SK-N-SH (cell line): ENCODE measurements around the gene RP9. TPM values are rescaled to one million over a fixed set of nuclear protein-coding genes. Genes with fewer than 3 reads are reported as not detected.
A peak's percentile ranks its signal among the peaks of the same experiment; 100 is the strongest.

ENCODE experiments used
- CTCF ChIA-PET: fragments of 300-600, 350-600 bp; formaldehyde crosslinking; extraction: SDS; loops from one replicate; lab custom pipeline; 2021; lab: Yijun Ruan, JAX
- POLR2A ChIA-PET: fragments of 350-600 bp; sonication (Branson Sonifier 250); formaldehyde crosslinking; extraction: SDS; loops from one replicate; lab custom pipeline; 2020; ENCODE audit warnings: antibody characterized with exemption, inconsistent platforms; lab: Yijun Ruan, JAX
- DNase-seq: peaks from one replicate; pipeline ENCODE4 v3.0.0; 2012
- H2AFZ ChIP-seq: fragments of 200-600 bp; sonication (generic); 2 replicates; pipeline ENCODE4 v1.8.1; 2016; ENCODE audit warnings: antibody characterized with exemption, mild to moderate bottlenecking, low read depth
- H3F3A ChIP-seq: fragments of 200-600 bp; sonication (generic); replicated peaks from 2 replicates; pipeline ENCODE3; 2016; ENCODE audit warnings: antibody characterized with exemption, mild to moderate bottlenecking; ENCODE audit not compliant: insufficient read depth
- H3K27ac ChIP-seq, 2 experiments: fragments of 200-500 bp in 1 of 2; fragments of 200-600 bp in 1 of 2; sonication (Bioruptor generic) in 1 of 2; sonication (generic), shearing (Covaris generic) in 1 of 2; 2 replicates each; pipeline versions ENCODE4 v1.5.1 to v1.6.1; 2014 to 2016; ENCODE audit warnings: low read depth in 2 of 2, inconsistent platforms in 1 of 2, low read length in 1 of 2, mild to moderate bottlenecking in 1 of 2, mixed read lengths in 1 of 2
- H3K27me3 ChIP-seq: fragments of 200-600 bp; sonication (generic), shearing (Covaris generic); 2 replicates; pipeline ENCODE4 v1.6.1; 2016; ENCODE audit warnings: mixed run types; ENCODE audit not compliant: insufficient read depth
- H3K36me3 ChIP-seq, 2 experiments: fragments of 200-500 bp in 1 of 2; fragments of 200-600 bp in 1 of 2; sonication (Bioruptor generic) in 1 of 2; sonication (generic) in 1 of 2; replicated peaks in 1 of 2; 2 replicates each; pipeline versions ENCODE3 to v1.5.1; 2014 to 2016; ENCODE audit warnings: low read length in 1 of 2, mild to moderate bottlenecking in 1 of 2; ENCODE audit not compliant: insufficient read depth in 2 of 2, control insufficient read depth in 1 of 2
- H3K4me1 ChIP-seq, 2 experiments: fragments of 200-500 bp in 1 of 2; fragments of 200-600 bp in 1 of 2; sonication (Bioruptor generic) in 1 of 2; sonication (generic), shearing (Covaris generic) in 1 of 2; 2 replicates each; pipeline versions ENCODE4 v1.5.1 to v1.6.1; 2014 to 2016; ENCODE audit warnings: low read depth in 1 of 2, low read length in 1 of 2, mixed run types in 1 of 2; ENCODE audit not compliant: insufficient read depth in 2 of 2, control insufficient read depth in 1 of 2
- H3K4me2 ChIP-seq: fragments of 200-600 bp; sonication (generic), shearing (Covaris generic); 2 replicates; pipeline ENCODE4 v1.6.1; 2017; ENCODE audit warnings: mixed run types
- H3K4me3 ChIP-seq, 2 experiments: fragments of 200-500 bp in 1 of 2; fragments of 200-600 bp in 1 of 2; sonication (Bioruptor generic) in 1 of 2; sonication (generic), shearing (Covaris generic) in 1 of 2; 2 replicates each; pipeline versions ENCODE4 v1.5.1 to v1.8.1; 2014 to 2016; ENCODE audit warnings: low read depth in 2 of 2, inconsistent platforms in 1 of 2, low read length in 1 of 2, mild to moderate bottlenecking in 1 of 2, mixed read lengths in 1 of 2, moderate library complexity in 1 of 2
- H3K79me2 ChIP-seq: fragments of 200-600 bp; sonication (generic); 2 replicates; pipeline ENCODE4 v1.8.1; 2017; ENCODE audit warnings: mild to moderate bottlenecking; ENCODE audit not compliant: insufficient read depth
- H3K9ac ChIP-seq: fragments of 200-600 bp; sonication (generic); 2 replicates; pipeline ENCODE4 v1.6.1; 2017; ENCODE audit warnings: mixed run types
- H3K9me2 ChIP-seq: fragments of 200-600 bp; sonication (generic); 2 replicates; pipeline ENCODE4 v1.6.1; 2017; ENCODE audit warnings: mixed run types
- H3K9me3 ChIP-seq: fragments of 200-600 bp; sonication (generic); 2 replicates; pipeline ENCODE4 v1.6.1; 2017; ENCODE audit warnings: mixed run types, mild to moderate bottlenecking, moderate library complexity
- H4K20me1 ChIP-seq: fragments of 200-600 bp; sonication (generic); 2 replicates; pipeline ENCODE4 v1.6.1; 2017; ENCODE audit warnings: mild to moderate bottlenecking, mixed run types; ENCODE audit not compliant: insufficient read depth
- CHD2 ChIP-seq: fragments of 150-350 bp; IDR thresholded peaks from 2 replicates; pipeline ENCODE4 v1.6.1; 2018; ENCODE audit warnings: low read length; ENCODE audit not compliant: partially characterized antibody
- CTCF ChIP-seq: fragments of 200-600 bp; sonication (generic); IDR thresholded peaks from 2 replicates; pipeline ENCODE4 v1.6.1; 2017; ENCODE audit warnings: antibody characterized with exemption, mild to moderate bottlenecking, moderate library complexity
- ELF1 ChIP-seq: IDR thresholded peaks from 2 replicates; pipeline ENCODE4 v1.4.0; 2012
- EP300 ChIP-seq, 2 experiments: IDR thresholded peaks; 2 replicates each; pipeline versions ENCODE4 v1.4.0 to v1.6.1; 2012; ENCODE audit warnings: borderline replicate concordance in 1 of 2, low read depth in 1 of 2, low read length in 1 of 2
- EZH2phosphoT487 ChIP-seq: fragments of 200-600 bp; sonication (generic); IDR thresholded peaks from 2 replicates; pipeline ENCODE4 v1.6.1; 2017; ENCODE audit warnings: low read depth, mixed run types, mild to moderate bottlenecking, antibody characterized with exemption, moderate library complexity, borderline replicate concordance
- FOSL2 ChIP-seq: IDR thresholded peaks from 2 replicates; pipeline ENCODE4 v1.4.0; 2012; ENCODE audit warnings: low read depth, mild to moderate bottlenecking, moderate library complexity, borderline replicate concordance
- FOXJ3 ChIP-seq: sonication (generic); formaldehyde crosslinking; IDR thresholded peaks from 2 replicates; pipeline ENCODE4 v1.5.1; 2020; ENCODE audit warnings: mild to moderate bottlenecking, missing genetic modification reagents
- GABPA ChIP-seq: IDR thresholded peaks from 2 replicates; pipeline ENCODE4 v1.4.0; 2012; ENCODE audit warnings: low read depth, mild to moderate bottlenecking
- GATA2 ChIP-seq: sonication (generic); formaldehyde crosslinking; IDR thresholded peaks from 2 replicates; pipeline ENCODE4 v1.5.0; 2020; ENCODE audit warnings: mild to moderate bottlenecking, missing genetic modification reagents
- IRF3 ChIP-seq: fragments of 150-350 bp; IDR thresholded peaks from 2 replicates; pipeline ENCODE4 v1.6.1; 2016; ENCODE audit warnings: mild to moderate bottlenecking, low read depth, low read length
- JUND ChIP-seq: IDR thresholded peaks from 2 replicates; pipeline ENCODE4 v1.4.0; 2012
- MAX ChIP-seq: IDR thresholded peaks from 2 replicates; pipeline ENCODE4 v1.4.0; 2012; ENCODE audit warnings: low read depth
- MEF2A ChIP-seq: IDR thresholded peaks from 2 replicates; pipeline ENCODE4 v1.4.0; 2012; ENCODE audit warnings: low read depth, borderline replicate concordance
- MXI1 ChIP-seq: IDR thresholded peaks from 2 replicates; pipeline ENCODE4 v1.6.1; 2012; ENCODE audit warnings: mild to moderate bottlenecking, low read depth, low read length, improper control_type of control experiment
- NFIC ChIP-seq: IDR thresholded peaks from 2 replicates; pipeline ENCODE4 v1.4.0; 2012; ENCODE audit warnings: borderline replicate concordance
- NRF1 ChIP-seq: IDR thresholded peaks from 2 replicates; pipeline ENCODE4 v1.6.1; 2012; ENCODE audit warnings: low read depth, mild to moderate bottlenecking, low read length
- PBX3 ChIP-seq: IDR thresholded peaks from 2 replicates; pipeline ENCODE4; 2012
- POLR2AphosphoS5 ChIP-seq: IDR thresholded peaks from 2 replicates; pipeline ENCODE4 v1.6.1; 2012; ENCODE audit warnings: low read depth, low read length
- RAD21 ChIP-seq: IDR thresholded peaks from 2 replicates; pipeline ENCODE4 v1.6.1; 2012; ENCODE audit warnings: mild to moderate bottlenecking, low read length
- RFX5 ChIP-seq: IDR thresholded peaks from 2 replicates; pipeline ENCODE4 v1.6.1; 2012; ENCODE audit warnings: mild to moderate bottlenecking, improper control_type of control experiment, low read length
- SIN3A ChIP-seq: IDR thresholded peaks from 2 replicates; pipeline ENCODE4 v1.6.1; 2012; ENCODE audit warnings: low read depth, mild to moderate bottlenecking, low read length, moderate library complexity, borderline replicate concordance
- SMC3 ChIP-seq: IDR thresholded peaks from 2 replicates; pipeline ENCODE4 v1.6.1; 2012; ENCODE audit warnings: low read depth, low read length, improper control_type of control experiment
- TAF1 ChIP-seq: IDR thresholded peaks from 2 replicates; pipeline ENCODE4 v1.6.1; 2012; ENCODE audit warnings: low read depth, mild to moderate bottlenecking, low read length, moderate library complexity, borderline replicate concordance
- TCF12 ChIP-seq: IDR thresholded peaks from 2 replicates; pipeline ENCODE4 v1.4.0; 2012
- USF1 ChIP-seq: IDR thresholded peaks from 2 replicates; pipeline ENCODE4 v1.4.0; 2012; ENCODE audit warnings: low read depth, borderline replicate concordance
- USF2 ChIP-seq: fragments of 150-350 bp; IDR thresholded peaks from 2 replicates; pipeline ENCODE4 v1.6.1; 2017; ENCODE audit warnings: antibody characterized with exemption, low read length, low read depth, borderline replicate concordance
- YY1 ChIP-seq: IDR thresholded peaks from 2 replicates; pipeline ENCODE4 v1.4.0; 2012; ENCODE audit warnings: low read depth, mild to moderate bottlenecking
- ZBTB33 ChIP-seq: IDR thresholded peaks from 2 replicates; pipeline ENCODE4 v1.4.0; 2012; ENCODE audit warnings: low read depth, borderline replicate concordance
- WGBS: methylation state at CpG from one replicate; pipeline ENCODE4 v1.1.6; 2017; ENCODE audit warnings: low lambda C conversion rate; 5-methylcytosine and 5-hydroxymethylcytosine counted together
- polyA plus RNA-seq, 3 experiments: library from polyadenylated mRNA; depleted of rRNA; stranded (reverse); fragments of >200 nt; gene quantifications; 2 replicates each; pipeline ENCODE4 v1.2.3, GENCODE V29; 2012

RP9 gene
- polyA plus RNA-seq, 1 of the 3 experiments (the other 2 are of a cell fraction) = 31.6 TPM

GRCh38 chr7:33072471-33072870 is 36.7 kb downstream of the RP9 start:
- H3K4me3 ChIP-seq = no peak overlapping the region
- DNase-seq = no peak
- no peaks in the 10 kb centered on the region for H3K9me2 ChIP-seq
- 15% methylated on average over 2 of the region's 2 CpGs for WGBS
- H3K36me3 ChIP-seq = no peaks in the 10 kb centered on the region
- no peak overlapping the region for H3K9ac ChIP-seq
- ChIA-PET POLR2A (interaction anchor here (2.1 kb wide), 1 partner anchor 9 kb away, joined by 14 read pairs; the partner anchor contains the start of gene NT5C3A), CTCF (interaction anchor here (1.6 to 1.8 kb wide), 2 partner anchors 35 to 272 kb away, joined by 5 to 7 read pairs; no protein-coding TSS in a partner anchor)
- no peaks in the 10 kb centered on the region for H4K20me1 ChIP-seq
- H3K79me2 ChIP-seq = no peaks in the 10 kb centered on the region
- peaks cover 7% of the 10 kb centered on the region; the same call in 1 of the 2 replicates for H3K9me3 ChIP-seq
- no peaks in the 10 kb centered on the region for H3F3A ChIP-seq
- 0 out of 2 replicates have a peak, but pooled peaks cover 4% of the 10 kb centered on the region for H3K27me3 ChIP-seq
- H2AFZ ChIP-seq = peak overlapping the region; percentile 78
- no peaks in the 10 kb centered on the region for H3K4me1 ChIP-seq
- H3K27ac ChIP-seq = peak overlapping the region; percentile 35; a peak in 2 of 4 replicates
- H3K4me2 ChIP-seq = no peak overlapping the region
- TF ChIP-seq MEF2A (no peak), FOSL2 (peak; percentile 18; the same call in 1 of the 2 replicates), GABPA (no peak), RAD21 (no peak), MAX (no peak), USF1 (peak; percentile 26; the same call in 1 of the 2 replicates), ELF1 (no peak), JUND (peak; percentile 26; the same call in 1 of the 2 replicates), POLR2AphosphoS5 (no peak), USF2 (no peak), TAF1 (no peak), NFIC (peak; percentile 48), ZBTB33 (no peak), TCF12 (no peak), EZH2phosphoT487 (no peak), FOXJ3 (CRISPR knock-in tag) (no peak), EP300 (IDR thresholded peaks at IDR 0.05; ENCODE audit: borderline replicate concordance in 1 of 2, low read depth in 1 of 2, low read length in 1 of 2) (no peak), CHD2 (no peak), IRF3 (no peak), GATA2 (CRISPR knock-in tag) (no peak), RFX5 (no peak), YY1 (no peak), SIN3A (no peak), SMC3 (no peak), CTCF (no peak), MXI1 (no peak), NRF1 (no peak), PBX3 (peak; percentile 70)
